ENCODE data around the gene ZNF189. TPM values are rescaled to one million over a fixed set of nuclear protein-coding genes. Genes with fewer than 3 reads are reported as not detected.

The ZNF189 gene
- polyA plus RNA-seq, 1 donor (not counting 4 experiments of a cell fraction or from before 2014, with no cell fraction given) = 8.7 TPM

GRCh38 chr9:101438523-101438922, 39.9 kb downstream of the ZNF189 start:
- Histone ChIP-seq H3K4me3 (ENCODE audit: control insufficient read depth in 2 of 3, extremely low read depth in 1 of 3, insufficient read depth in 2 of 3, low read depth in 1 of 3, low read length in 3 of 3) (no peak overlapping the region), H3K36me3 (ENCODE audit: control insufficient read depth in 2 of 2, extremely low read depth in 1 of 2, insufficient read depth in 2 of 2, low read length in 2 of 2) (no peaks in the 10 kb centered on the region), H3K27me3 (ENCODE audit: control insufficient read depth, extremely low read depth, insufficient read depth, low read length) (no peaks in the 10 kb centered on the region), H3K4me1 (ENCODE audit: control insufficient read depth, extremely low read depth, insufficient read depth, low read length) (no peaks in the 10 kb centered on the region), H3K79me2 (ENCODE audit: control insufficient read depth, insufficient read depth, low read length) (no peaks in the 10 kb centered on the region), H3K27ac (ENCODE audit: control insufficient read depth, insufficient read depth, low read length) (no peak overlapping the region), H3K9me3 (ENCODE audit: control insufficient read depth, low read depth, low read length) (no peaks in the 10 kb centered on the region), H4K20me1 (ENCODE audit: control insufficient read depth, extremely low read depth, insufficient read depth, low read length) (no peaks in the 10 kb centered on the region), H2AFZ (ENCODE audit: control insufficient read depth, low read length) (no peak overlapping the region), H3K4me2 (ENCODE audit: control insufficient read depth, extremely low read depth, insufficient read depth, low read depth, low read length) (no peak overlapping the region), H3K9ac (ENCODE audit: control insufficient read depth, extremely low read depth, insufficient read depth, low read length) (no peak overlapping the region), H3K9me1 (ENCODE audit: control insufficient read depth, extremely low read depth, insufficient read depth, low read length) (no peaks in the 10 kb centered on the region)
- TF ChIP-seq, protein P1, sequence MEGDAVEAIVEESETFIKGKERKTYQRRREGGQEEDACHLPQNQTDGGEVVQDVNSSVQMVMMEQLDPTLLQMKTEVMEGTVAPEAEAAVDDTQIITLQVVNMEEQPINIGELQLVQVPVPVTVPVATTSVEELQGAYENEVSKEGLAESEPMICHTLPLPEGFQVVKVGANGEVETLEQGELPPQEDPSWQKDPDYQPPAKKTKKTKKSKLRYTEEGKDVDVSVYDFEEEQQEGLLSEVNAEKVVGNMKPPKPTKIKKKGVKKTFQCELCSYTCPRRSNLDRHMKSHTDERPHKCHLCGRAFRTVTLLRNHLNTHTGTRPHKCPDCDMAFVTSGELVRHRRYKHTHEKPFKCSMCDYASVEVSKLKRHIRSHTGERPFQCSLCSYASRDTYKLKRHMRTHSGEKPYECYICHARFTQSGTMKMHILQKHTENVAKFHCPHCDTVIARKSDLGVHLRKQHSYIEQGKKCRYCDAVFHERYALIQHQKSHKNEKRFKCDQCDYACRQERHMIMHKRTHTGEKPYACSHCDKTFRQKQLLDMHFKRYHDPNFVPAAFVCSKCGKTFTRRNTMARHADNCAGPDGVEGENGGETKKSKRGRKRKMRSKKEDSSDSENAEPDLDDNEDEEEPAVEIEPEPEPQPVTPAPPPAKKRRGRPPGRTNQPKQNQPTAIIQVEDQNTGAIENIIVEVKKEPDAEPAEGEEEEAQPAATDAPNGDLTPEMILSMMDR (optimal IDR thresholded peaks at IDR 0.05 in 1 of 3, IDR thresholded peaks at IDR 0.05 in 1 of 3, conservative IDR thresholded peaks at IDR 0.05 in 1 of 3; ENCODE audit: extremely low read depth in 1 of 3, insufficient read depth in 2 of 3, low read length in 3 of 3) = no peak
- no peak for TF ChIP-seq EZH2 (IDR thresholded peaks at IDR 0.05; ENCODE audit: low read length)
- DNase-seq (ENCODE audit: low read depth, low spot score) (no peak), FAIRE-seq (no peak)
- dilution Hi-C loops (cut with MboI; ENCODE audit: extremely low pct_ligation_motif_present, low sequenced_read_pairs) = no loop called here

DNA sequence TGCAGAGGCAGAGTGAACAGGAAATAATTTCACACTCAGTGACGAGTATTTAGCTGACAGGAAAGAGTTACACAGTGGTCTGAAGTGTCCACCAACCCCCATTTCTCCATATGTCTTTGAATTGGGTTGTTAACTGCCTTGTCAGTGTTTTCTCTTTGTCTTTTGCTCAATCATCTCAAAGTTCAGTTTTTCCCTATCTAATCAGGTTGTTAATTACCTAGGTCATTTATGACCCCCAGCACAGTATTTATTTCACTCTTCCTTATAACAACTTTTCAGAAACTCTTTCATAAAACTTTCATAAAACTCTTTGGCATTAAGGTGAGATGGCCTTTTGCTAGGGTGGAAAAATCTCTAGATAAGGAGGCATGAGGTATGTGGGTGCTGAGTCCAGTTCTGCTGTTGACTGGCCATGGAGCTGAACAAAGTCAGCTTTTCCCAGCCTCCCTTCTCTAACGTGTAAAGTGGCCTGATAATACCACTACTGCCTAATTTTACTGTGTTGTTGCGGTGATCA, 42.1 kb downstream of the ZNF189 start:
- Histone ChIP-seq H3K4me3 (ENCODE audit: control insufficient read depth in 2 of 3, extremely low read depth in 1 of 3, insufficient read depth in 2 of 3, low read depth in 1 of 3, low read length in 3 of 3) (no peak overlapping the region), H3K4me1 (ENCODE audit: control insufficient read depth, extremely low read depth, insufficient read depth, low read length) (no peaks in the 10 kb centered on the region), H3K9ac (ENCODE audit: control insufficient read depth, extremely low read depth, insufficient read depth, low read length) (no peak overlapping the region), H3K27ac (ENCODE audit: control insufficient read depth, insufficient read depth, low read length) (no peak overlapping the region), H3K4me2 (ENCODE audit: control insufficient read depth, extremely low read depth, insufficient read depth, low read depth, low read length) (no peak overlapping the region), H3K36me3 (ENCODE audit: control insufficient read depth in 2 of 2, extremely low read depth in 1 of 2, insufficient read depth in 2 of 2, low read length in 2 of 2) (no peaks in the 10 kb centered on the region), H3K9me1 (ENCODE audit: control insufficient read depth, extremely low read depth, insufficient read depth, low read length) (no peaks in the 10 kb centered on the region), H2AFZ (ENCODE audit: control insufficient read depth, low read length) (no peak overlapping the region), H4K20me1 (ENCODE audit: control insufficient read depth, extremely low read depth, insufficient read depth, low read length) (no peaks in the 10 kb centered on the region), H3K9me3 (ENCODE audit: control insufficient read depth, low read depth, low read length) (no peaks in the 10 kb centered on the region), H3K79me2 (ENCODE audit: control insufficient read depth, insufficient read depth, low read length) (no peaks in the 10 kb centered on the region), H3K27me3 (ENCODE audit: control insufficient read depth, extremely low read depth, insufficient read depth, low read length) (no peaks in the 10 kb centered on the region)
- dilution Hi-C loops (cut with MboI; ENCODE audit: extremely low pct_ligation_motif_present, low sequenced_read_pairs) = no loop called here
- TF ChIP-seq EZH2 (IDR thresholded peaks at IDR 0.05; ENCODE audit: low read length) = no peak
- TF ChIP-seq, protein P1 (optimal IDR thresholded peaks at IDR 0.05 in 1 of 3, IDR thresholded peaks at IDR 0.05 in 1 of 3, conservative IDR thresholded peaks at IDR 0.05 in 1 of 3; ENCODE audit: extremely low read depth in 1 of 3, insufficient read depth in 2 of 3, low read length in 3 of 3) = no peak
- FAIRE-seq (no peak), DNase-seq (ENCODE audit: low read depth, low spot score) (no peak)
